GM19328 (cell line): ENCODE data around the gene SNX9.
A peak's percentile ranks its signal among the peaks of the same experiment; 100 is the strongest.

ENCODE experiments used
- ATAC-seq: cut with Tn5 transposase; IDR thresholded peaks from one replicate; pipeline ENCODE4 v1.9.1; 2021; ENCODE audit warnings: mild to moderate bottlenecking, moderate library complexity; ENCODE audit not compliant: unreplicated experiment

The SNX9 gene

DNA sequence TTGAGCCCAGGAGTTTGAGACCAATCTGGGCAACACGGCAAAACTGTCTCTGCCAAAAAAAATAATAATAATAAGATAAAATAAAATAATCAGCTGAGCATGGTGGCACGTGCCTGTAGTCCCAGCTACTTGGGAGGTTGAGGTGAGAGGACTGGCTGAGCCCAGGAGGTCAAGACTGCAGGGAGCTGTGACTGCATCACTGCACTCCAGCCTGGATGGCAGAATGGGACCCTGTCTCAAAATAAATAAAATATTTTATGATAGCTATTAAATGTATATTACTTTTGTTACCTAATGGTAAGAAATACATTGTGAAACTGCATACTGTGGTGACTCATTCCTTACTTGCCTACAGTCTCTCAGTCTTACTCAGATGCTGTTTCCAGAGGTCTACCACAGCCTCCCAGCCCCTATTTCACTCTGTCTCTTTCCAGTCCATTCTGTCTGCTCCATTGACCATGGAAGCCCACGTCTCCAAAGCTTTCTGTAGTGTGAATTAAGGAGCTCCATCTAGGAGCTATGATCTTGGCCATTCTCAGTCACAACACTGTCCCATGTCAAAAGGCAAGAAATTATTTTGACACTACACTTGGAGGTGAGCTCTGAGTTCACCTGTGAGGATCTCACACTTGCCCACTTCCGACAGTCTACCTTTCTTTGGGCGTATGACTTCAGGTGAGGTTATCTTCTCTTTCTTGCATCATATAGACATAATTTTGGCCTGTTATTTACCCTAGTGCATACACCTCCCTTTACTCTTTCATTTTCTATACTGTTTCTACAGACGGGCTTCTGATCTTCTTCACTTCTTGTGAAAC lies 22.4 kb upstream of the SNX9 start:
- peak; percentile 90 for ATAC-seq

DNA sequence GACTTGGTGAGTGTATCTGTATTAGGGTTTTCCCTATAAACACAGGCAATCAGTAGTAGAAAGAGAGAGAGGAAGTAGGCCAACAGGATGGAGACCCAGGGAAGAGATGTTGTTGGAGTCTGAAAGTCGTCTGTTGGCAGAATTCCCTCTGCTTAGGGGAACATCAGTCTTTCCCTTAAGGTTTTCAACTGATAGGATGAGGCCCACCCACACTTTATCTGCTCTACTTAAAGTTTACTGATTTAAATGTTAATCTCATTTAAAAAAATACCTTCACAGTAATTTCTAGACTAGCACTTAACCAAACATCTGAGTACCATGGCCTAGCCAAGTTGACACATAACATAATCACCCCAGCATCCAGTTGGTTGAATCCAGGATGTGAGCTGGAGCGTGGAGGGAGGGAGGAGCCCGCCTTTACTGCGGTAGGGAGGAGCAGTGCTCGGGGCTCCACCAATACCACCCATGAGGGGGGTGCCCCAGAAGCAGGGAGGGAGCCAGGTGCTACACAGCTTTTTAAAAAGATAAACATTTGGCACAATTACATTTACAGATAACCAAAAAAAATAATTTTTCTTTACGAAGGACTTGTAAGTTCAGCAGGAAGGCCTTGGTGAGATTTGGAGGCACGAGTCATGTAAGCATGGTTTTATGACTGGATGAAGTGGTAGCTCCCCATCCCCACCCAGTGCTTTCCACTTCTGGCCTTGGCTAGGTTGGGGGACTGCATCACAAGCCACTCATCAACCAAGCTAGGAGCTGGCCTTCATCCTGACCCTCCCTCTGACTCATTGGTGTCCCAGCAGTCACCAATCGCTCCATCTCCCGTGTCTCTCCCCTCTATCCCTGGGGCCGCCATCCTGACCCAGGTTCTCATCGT lies 18.4 kb upstream of the SNX9 start:
- no peak for ATAC-seq

DNA sequence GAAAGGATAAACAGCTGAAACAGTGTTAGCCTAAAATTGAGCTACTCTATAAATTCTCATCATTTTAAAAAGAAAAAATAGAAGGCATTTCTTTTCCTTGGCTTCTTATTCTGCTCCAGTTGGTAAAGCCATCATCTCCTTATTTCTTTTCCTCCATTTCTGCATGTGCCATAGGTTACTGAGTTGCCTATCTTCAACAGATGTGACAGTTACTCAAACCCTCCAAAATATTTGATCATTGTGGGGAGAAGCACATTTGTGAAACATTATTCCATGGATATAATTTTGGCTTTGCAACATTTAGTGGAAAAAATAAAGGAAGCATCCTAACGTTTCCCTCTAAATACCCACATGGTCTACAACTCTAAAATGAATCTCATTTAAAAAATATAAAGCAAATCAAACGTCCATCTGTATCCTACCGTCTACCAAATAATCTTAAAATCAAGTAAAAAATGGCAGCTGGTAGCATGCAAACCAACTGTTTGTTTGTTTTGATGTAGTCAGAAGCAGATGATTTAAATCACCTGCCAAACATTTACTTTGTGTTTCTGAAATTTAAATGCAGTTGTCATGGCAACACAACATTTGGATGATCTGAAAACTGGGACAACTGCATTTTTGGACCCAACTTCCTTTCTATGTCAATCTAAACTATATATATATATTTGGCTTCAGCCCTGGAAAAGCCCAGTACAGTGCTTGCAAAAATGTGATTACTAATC lies 16.8 kb upstream of the SNX9 start:
- ATAC-seq: no peak

DNA sequence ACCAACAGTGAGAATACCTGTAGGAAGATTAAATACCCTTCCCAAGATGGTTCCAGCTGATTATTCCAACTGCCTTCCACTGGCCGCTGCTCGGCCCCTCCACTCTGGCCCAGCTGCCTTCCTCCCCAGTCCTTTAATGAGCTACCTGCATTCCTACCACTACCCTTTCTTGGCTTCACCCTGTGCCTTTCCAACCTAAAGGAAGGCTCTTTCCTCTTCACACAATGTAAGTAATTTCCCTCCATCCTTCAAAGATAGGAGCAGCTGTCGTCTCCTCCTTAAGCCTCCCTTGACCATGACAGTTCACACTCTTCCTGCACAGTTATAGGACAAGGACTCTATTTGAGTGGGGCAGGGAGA lies 16.2 kb upstream of the SNX9 start:
- no peak for ATAC-seq

DNA sequence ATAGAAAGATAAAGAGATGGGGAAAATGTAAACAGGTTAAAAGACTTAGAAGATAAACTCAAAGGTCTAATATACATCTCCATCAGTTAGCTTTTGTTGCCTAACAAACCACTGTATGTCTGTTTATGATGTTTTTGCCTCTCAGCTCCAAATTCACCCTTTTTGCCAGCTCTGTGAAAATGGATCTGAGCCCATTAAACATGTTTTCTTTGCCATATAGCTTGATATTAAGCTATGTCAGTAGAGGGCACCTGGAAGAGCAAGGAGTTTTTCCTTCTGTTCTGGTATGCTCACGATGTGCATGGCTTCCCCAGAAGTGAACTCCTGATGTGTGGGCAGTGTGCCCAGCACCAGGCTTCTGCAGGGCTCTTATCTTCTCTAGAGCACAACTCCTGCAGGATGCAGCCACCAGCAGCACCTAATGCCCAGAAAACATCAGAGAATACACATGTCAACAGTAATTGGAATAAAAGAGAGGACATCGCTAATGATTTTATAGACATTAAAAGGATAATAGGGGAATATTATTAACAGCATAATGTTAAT lies 14.6 kb upstream of the SNX9 start:
- ATAC-seq: no peak

DNA sequence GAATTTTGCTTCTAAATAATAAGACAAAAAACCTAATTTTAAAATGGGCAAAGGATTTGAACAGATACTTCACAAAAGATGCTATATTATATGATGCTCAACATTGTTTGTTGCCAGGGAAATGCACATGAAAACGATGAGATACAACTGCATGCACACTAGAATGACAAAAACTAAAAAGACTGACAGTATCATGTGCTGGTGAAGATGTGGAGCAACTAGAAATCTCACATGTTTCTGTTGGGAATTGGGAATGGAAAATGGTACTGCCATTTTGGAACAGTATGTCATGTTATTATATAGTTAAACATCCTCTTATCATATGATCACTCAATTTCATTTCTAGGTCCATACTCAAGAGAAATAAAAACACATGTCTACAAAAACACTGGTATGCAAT lies 13.4 kb upstream of the SNX9 start:
- no peak for ATAC-seq

DNA sequence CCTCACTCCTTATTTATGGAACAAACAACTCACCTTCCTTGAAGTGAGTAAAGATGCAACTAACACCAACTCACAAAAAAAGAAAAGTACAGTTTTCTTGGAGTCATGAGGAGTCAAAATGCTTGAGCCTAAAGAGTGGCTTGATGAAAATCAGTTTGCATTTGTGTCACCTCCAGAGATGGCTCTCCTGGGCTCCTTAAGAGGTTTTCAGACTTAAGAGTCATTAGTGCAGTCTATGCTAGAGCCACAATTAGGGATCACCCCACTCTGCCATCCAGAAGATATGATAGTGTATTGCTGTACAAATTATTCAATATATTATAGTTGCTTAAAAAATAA lies 11.9 kb upstream of the SNX9 start:
- no peak for ATAC-seq

DNA sequence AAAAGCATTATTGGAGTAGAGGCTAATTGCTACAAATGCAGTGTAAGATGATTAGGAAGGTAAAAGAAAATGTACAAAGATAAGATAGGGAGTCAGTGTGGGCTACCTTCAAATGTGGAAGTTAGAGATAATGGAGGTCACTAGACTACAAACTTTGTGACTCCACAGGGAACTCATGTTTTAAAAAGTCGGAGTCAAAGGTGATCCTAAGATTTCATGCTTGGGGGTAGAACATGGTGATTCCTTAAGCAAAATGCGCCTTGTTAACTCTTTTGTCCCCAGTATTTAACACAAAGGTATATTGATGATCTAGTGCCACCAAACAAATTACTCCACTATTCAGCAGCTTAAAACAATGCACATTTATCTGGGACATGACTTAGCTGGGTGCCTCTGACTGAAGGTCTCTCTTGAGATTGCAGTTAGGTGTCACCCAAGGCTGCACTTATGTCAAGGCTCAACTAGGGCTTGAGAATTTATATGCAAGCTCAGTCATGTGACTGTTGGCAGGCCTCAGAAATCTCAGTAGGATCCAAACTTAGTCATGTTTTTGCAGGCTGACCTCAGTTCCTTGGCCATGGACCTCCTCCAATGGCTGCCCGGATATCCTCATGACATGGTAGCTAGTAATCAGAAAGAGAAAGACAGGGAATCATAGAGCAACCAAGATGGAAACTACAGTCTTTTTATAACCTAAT lies 11.4 kb upstream of the SNX9 start:
- no peak for ATAC-seq

DNA sequence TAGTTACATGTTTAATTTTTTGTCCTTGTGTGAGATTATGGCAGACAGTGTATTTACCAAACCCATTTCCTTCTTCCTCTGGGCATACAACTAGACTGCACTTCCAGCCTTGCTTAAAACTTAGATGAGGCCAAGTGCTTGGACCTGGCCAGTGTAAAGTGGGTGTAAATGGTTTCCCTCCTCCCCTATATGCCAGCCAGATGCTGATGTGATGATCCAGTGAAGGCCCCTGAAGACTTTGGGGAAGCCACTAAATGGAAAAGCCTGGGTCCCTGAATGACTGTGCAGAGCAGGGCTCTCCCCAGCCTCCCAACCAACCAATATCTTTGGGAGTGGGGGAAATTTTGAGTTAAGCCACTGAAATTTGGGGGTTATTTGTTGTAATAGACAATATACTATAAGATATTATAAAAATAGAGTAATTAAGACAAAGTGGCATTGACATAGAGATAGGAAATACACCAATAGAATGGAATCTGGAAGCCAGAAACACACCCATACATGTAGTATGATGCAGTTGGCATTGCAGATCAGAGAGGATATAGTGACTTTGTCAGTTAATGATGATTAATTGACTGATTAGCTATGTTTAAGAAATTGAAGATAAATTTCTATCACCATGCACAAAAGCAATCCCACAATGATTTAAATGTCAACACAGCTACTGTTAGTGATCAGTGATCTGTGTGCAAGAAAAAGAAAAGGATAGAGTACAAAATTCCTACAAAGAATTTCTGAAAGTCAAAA lies 10.4 kb upstream of the SNX9 start:
- ATAC-seq: no peak

DNA sequence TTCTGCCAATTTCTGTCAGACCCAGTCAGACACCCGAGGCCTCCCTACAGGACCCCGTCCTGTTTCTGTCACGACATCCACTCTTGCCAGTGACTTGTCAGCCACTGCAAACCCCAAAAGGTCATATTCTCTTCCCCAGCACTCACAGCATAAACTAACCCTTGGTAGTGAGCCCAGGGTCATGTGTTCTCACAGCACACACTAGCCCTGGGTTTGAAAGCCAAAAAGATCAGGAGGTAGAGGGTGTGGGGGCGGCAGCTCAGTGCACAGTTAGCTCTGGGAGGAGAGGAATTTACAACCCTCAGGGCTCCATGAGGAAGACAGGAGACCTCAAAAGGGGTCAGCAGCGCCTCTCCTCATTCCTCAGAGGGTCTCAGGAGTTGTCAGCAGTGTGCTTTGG lies 9.9 kb upstream of the SNX9 start:
- no peak for ATAC-seq

DNA sequence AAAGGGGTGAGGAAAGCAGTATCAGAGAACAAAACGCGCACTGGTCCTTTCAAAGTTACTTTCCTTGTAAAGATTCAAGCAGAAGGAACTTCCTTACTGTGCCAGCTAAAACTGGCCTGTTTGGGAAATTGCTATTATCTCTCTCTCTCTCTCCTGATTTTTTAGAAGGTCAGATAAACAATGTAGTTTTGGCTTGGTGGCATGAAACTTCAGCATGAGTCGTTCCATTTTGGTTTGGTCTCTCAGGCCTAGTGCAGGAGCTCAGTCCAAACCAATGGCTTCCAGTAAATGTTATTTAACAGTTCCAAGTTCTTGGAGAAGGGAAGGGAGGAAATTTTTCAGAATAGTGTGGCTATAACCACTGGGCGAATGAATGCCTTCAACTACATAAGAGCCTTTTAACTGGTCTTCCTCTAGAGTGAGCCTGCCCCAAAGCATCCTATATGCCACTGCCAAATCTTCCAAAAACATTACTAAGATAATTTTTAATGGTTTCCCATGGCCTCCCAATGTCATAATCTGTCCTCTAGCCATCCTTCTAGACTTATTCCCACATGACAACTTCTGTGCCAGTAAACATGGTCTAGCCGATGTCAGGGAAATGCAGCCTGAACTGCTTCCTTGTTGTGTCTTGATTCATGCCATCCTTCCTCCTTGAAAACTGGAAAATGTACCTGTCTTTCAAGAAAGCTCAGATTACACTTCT lies 9.1 kb upstream of the SNX9 start:
- no peak for ATAC-seq

DNA sequence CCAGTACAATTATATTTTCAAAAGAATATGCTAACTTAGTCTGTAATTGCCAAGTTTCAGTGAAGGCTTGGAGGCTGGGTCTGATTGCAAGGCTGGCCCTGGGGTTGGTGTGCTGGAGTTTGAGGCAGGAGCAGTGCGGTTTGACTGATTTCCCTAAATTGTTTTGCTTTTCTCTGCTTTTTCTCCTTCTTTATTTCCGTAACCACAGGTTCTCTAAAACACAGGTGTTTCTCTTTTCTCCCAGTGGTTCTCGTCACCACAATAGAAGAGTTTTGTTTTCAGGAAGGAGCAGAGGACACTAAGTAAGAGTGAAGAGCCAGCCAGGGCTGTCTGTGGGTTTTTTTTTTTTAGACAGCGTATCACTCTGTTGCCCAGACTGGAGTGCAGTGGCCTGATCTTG lies 8.2 kb upstream of the SNX9 start:
- no peak for ATAC-seq

DNA sequence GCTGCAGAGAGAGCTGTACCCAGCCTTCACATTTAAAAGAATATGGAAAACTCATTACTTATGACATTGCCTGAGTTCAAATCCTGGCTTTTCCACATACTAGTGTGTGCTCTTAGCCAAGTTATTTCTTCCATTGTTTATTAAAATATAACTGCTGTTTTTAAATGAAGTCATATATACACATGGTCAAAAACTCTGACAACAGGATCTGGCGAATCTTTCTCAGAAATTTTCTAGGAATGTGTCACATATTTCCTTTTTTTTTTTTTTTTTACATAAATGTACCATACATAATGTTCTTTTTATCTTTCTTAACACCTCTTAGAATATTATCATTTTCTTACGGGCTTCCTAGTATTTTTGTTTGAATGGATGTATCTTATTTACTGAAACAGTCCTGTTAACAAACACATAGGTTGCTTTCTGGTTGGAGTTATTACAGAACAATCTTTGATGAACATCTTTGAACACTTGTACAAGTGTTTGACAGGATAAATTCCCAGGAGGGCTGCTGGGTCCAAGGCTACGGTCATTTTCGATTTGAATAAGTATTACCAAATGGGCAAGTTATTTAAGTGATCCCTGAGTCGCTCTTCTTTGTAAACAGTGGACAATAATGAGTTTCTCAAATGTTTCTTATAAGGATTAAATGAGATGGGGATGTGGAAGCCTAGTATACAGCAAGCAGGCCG lies 1.6 kb upstream of the SNX9 start:
- ATAC-seq: no peak

DNA sequence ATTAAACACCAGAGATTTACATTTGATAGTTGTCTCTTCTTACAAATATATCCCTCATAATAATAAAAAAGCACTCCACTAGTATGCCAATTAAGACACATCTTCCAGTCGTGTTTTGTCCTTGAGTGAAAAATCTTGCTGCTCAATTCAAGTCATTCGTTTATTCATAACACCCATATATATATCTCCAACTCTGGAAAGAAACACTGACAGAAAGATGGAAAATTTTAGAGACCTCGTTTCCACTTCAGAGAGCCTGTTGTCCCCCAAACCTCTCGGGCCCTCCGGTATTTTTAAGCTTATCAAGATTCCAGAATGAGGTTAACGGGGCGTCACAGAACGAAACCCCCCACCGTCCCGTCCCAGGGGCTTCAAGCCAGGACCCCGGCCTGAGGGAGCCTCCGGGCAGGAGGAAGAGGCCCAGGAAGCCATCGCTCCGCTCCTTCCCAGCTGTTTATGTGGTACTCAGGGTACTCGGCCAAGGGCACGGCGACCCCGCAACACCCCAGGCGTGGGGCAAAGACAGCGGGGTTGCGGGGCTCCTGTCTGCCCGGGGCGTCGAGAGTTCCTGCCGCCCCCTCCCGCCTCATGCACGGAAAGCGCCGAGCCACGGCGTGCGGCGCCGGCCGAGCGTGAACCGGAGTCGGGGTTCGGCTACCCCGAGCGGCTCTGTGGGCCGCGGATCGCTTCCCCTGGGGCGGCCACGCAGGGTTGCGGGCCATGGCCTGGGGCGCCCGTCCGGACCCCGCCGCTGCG lies 623 bp upstream of the SNX9 start:
- no peak for ATAC-seq

DNA sequence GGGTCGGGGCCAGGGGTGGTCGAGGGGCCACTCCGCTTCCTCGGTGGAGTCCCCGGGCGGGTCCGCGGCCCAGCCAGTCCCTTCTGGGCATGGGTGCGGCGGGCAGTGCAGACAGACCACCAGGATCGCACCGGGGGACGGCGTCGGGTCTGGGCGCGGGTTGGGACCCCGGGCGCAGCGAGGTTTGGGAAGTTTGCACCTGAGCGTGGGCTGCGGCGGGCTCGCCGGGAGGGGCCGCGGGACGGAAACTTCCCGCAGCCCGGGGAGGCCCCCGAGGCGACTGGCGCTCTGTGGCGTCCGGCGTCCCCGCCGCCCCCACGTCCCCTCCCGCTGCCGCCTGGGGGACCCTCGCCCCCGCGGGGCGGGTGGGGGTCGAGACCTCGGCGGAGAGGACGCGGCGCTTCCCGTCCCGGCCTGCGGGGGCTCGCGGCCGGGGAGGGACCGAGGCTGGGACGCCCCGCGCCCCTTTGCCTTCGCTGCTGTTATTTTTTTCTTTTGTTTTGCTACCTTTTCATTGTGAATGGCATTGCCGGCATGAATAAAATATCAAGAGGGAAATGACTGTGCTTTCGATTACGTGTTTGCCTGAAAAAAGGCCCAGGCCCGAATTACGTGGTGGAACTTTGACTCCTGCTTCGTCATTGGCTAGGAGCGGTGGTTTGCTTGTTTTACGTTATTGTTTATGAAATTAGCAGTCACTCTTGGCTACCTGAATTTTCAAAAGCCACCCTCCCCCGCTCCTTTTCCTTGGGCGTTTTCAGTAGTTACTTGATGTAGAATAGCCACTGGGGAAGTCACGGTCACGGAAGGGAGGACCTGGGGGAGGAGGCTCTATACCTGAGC lies 703 bp downstream of the SNX9 start:
- peak; percentile 30 for ATAC-seq

DNA sequence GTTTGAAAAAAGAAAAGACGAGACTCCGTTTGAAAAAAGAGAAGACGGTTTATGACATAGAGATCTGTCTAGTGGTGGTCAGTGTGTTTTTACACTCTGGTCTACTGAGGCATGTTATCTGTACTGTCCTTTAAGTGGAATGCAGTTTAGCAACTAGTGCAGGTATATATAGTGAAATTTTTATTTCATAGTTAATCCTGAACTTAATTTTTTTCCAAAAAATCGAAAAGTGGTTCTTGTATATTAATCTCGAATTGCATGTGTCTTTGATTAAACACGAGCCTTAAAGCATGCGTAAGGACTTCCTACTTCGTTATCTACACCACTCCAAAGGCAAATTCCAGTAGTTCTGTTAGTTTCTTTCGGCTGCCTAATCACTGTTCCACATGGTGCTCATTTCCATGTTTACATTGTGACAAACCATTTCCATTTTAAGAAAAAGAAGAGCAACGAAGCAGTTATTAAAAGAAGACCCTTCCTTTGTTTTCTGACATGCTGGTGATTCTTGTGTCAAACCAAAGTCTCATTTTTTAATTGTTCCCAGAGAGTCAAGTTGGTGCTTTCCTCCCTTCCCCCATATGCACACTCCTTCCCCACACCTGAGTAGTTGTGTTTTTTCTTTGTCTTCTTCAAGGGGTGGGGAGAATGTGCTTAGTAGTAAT lies 2.3 kb downstream of the SNX9 start:
- no peak for ATAC-seq
